Adipose tissue (tissue), 3 donors: ENCODE data around the gene MED17. TPM values are rescaled to one million over a fixed set of nuclear protein-coding genes. Genes with fewer than 3 reads are reported as not detected.

Experiments used
- polyA plus RNA-seq, 3 donors: library from polyadenylated mRNA; stranded (reverse); fragments of 200-250 nt; gene quantifications; one replicate each; pipeline ENCODE4 v1.2.3, GENCODE V29; 2013
- donor health status: healthy with polysubstance abuse.
- donor health status: Bipolar disorder and iron deficiency.
- donor health status: healthy.

The MED17 gene
- polyA plus RNA-seq, 3 donors, result 6.4 to 11.0 (median 9.7) TPM

Other genes with a start within 250 kb of the MED17 start
- 10 to 100 TPM; 20.7 to 34.1 (median 23.2) TPM for gene SMCO4, start 240.9 kb upstream of the MED17 start, polyA plus RNA-seq
- 1 to 10 TPM; 2.8 to 5.3 (median 3.3) TPM for gene CEP295, start 122.6 kb upstream of the MED17 start, polyA plus RNA-seq
- 100 to 1,000 TPM in 2 of 3 donors, 10 to 100 TPM in 1; 74.6 to 340 (median 102) TPM for gene TAF1D, start 42.8 kb upstream of the MED17 start, polyA plus RNA-seq
- gene C11orf54, start 42.6 kb upstream of the MED17 start, polyA plus RNA-seq, result 10 to 100 TPM; 15.6 to 25.9 (median 17.6) TPM
- gene VSTM5, start 66.3 kb downstream of the MED17 start, polyA plus RNA-seq, result under 1 TPM in 1 of 3 donors, not detected in 2; 0.10 TPM
- not detected for gene HEPHL1, start 237.1 kb downstream of the MED17 start, polyA plus RNA-seq